Thymus (tissue), 11 donors: Measurements from ENCODE around the gene FREM2. TPM values are rescaled to one million over a fixed set of nuclear protein-coding genes. Genes with fewer than 3 reads are reported as not detected.

Source experiments
- DNase-seq, 9 donors: peaks; one replicate each; pipeline ENCODE4 v3.0.0-alpha.2; 2013; ENCODE audit warnings: low spot score in 9 of 9, low read depth in 6 of 9, missing footprints in 1 of 9
- H3K27ac ChIP-seq, 2 donors: one replicate each; pipeline ENCODE4 v1.5.1; 2013; ENCODE audit warnings: control low read depth in 1 of 2, low read depth in 1 of 2, low read length in 1 of 2, mild to moderate bottlenecking in 1 of 2, moderate library complexity in 1 of 2
- H3K27me3 ChIP-seq, 2 donors: one replicate each; pipeline ENCODE4 v1.5.1; 2013; ENCODE audit warnings: low read length in 1 of 2; ENCODE audit not compliant: control insufficient read depth in 2 of 2, insufficient read depth in 1 of 2
- H3K36me3 ChIP-seq, 2 donors: one replicate each; pipeline ENCODE4 v1.5.1; 2013; ENCODE audit warnings: low read length in 1 of 2, mild to moderate bottlenecking in 1 of 2, moderate library complexity in 1 of 2; ENCODE audit not compliant: control insufficient read depth in 2 of 2, insufficient read depth in 2 of 2
- H3K4me1 ChIP-seq, 2 donors: one replicate each; pipeline ENCODE4 v1.5.1; 2013; ENCODE audit warnings: low read length in 2 of 2; ENCODE audit not compliant: control insufficient read depth in 2 of 2, insufficient read depth in 2 of 2
- H3K4me3 ChIP-seq, 2 donors: one replicate each; pipeline ENCODE4 v1.5.1; 2013; ENCODE audit warnings: low read length in 2 of 2, control low read depth in 1 of 2, mild to moderate bottlenecking in 1 of 2
- H3K9me3 ChIP-seq, 2 donors: one replicate each; pipeline ENCODE4 v1.5.1; 2013; ENCODE audit warnings: low read length in 1 of 2, mild to moderate bottlenecking in 1 of 2; ENCODE audit not compliant: control insufficient read depth in 2 of 2, insufficient read depth in 1 of 2
- WGBS: extraction: QIAGEN DNeasy Blood & Tissue Kit; methylation state at CpG from one replicate; pipeline ENCODE4 v1.1.7; 2013; 5-methylcytosine and 5-hydroxymethylcytosine counted together
- polyA plus RNA-seq: library from polyadenylated mRNA; stranded (reverse); fragments of 200-250 nt; gene quantifications from one replicate; pipeline ENCODE4 v1.2.3, GENCODE V29; 2013
- total RNA-seq: library from RNA; stranded (reverse); fragments of 120-200 nt; gene quantifications from one replicate; pipeline ENCODE4 v1.2.4, GENCODE V29; 2013
- donor health status: healthy.

The FREM2 gene
- total and polyA plus RNA-seq, 2 donors: 0.16 to 1.9 TPM

DNA sequence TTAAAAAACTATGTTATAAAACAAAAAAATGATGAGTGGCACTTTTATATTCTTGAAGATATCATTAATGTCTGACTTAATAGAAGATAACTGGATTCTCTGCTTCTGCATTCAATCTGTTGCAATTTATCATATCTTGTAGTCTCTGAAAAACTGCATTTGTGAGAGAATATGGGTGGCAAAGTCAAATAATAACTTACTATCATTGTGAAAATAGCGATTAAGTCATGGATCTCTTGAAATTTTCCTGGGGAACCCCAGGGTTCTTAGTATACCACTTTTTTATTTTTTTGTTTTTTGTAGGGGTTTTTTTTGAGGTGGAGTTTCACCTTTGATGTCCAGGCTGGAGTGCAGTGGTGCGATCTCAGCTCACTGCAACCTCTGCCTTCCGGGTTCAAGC is 176.7 kb downstream of the FREM2 start:
- no peak overlapping the region for H3K27ac ChIP-seq
- WGBS: 98% methylated on average over 3 of the region's 3 CpGs
- no peaks in the 10 kb centered on the region for H3K27me3 ChIP-seq
- no peaks in the 10 kb centered on the region for H3K36me3 ChIP-seq
- DNase-seq: no peak
- no peaks in the 10 kb centered on the region for H3K9me3 ChIP-seq
- no peak overlapping the region for H3K4me3 ChIP-seq
- no peaks in the 10 kb centered on the region for H3K4me1 ChIP-seq

DNA sequence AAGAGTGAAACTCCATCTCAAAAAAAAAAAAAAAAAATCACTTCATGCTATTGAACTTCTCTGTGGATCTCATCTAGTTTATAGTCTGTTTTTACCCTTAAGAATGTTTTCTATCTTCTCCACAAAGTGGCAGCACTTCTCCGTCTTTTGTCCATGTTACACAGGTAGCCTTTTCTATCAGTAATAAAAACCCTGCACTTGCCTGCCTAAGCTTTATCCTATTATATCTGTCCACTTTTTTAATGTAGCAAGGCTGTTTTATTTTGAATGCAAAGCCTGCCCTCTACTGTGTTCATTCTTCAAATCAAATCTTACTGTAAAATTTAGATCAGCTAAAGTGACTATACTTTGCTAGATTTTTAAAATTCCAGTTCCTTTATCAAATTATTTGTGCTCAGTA is 179.8 kb downstream of the FREM2 start:
- H3K4me1 ChIP-seq: no peaks in the 10 kb centered on the region
- 91% methylated on average over 1 of the region's 1 CpG for WGBS
- no peak overlapping the region for H3K4me3 ChIP-seq
- no peaks in the 10 kb centered on the region for H3K27me3 ChIP-seq
- H3K9me3 ChIP-seq: no peaks in the 10 kb centered on the region
- no peak for DNase-seq
- H3K27ac ChIP-seq: no peak overlapping the region
- no peaks in the 10 kb centered on the region for H3K36me3 ChIP-seq

DNA sequence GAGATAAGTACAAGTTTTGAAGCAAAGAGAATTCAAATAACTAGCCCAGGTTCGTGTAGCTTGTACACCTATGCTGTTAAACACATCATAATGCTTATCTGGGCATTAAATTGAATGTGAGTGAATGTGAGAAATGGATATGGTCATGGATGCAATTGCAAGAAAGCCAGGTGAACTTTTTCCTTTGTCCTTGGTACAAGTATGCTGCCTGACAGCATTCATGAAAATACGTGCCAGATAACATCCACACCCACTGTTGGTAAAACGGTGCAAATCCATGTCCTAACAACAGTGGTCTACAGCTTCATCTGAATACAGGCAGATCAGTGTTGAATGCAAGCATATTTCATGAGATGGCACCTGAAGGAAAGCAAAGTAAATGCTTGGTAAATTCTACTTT is 181.5 kb downstream of the FREM2 start:
- DNase-seq: no peak
- Histone ChIP-seq H3K27me3 (no peaks in the 10 kb centered on the region), H3K36me3 (no peaks in the 10 kb centered on the region), H3K27ac (no peak overlapping the region), H3K4me1 (no peaks in the 10 kb centered on the region), H3K4me3 (no peak overlapping the region), H3K9me3 (no peaks in the 10 kb centered on the region)
- WGBS: 85% methylated on average over 3 of the region's 3 CpGs

DNA sequence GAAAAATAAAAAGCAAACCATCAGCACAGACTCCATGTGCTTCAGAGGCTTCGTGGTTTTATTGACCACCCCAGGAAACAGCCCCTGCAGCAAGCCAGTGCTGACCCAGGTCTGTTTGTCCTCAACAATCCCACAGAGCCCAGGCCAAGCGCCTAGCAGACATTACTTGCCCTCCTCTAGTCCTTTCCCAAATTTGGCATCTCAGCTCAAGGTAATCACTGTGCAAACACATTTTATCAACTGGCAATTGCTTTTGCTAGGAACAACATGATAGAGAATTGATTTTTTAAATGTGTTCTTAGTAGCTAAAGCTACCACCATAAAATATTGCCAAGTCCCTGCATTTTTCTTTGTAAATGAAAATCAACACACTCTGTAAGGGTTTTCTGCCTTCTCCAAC is 182.0 kb downstream of the FREM2 start:
- DNase-seq: no peak
- Histone ChIP-seq H3K36me3 (no peaks in the 10 kb centered on the region), H3K9me3 (no peaks in the 10 kb centered on the region), H3K4me1 (no peaks in the 10 kb centered on the region), H3K27ac (no peak overlapping the region), H3K27me3 (no peaks in the 10 kb centered on the region), H3K4me3 (no peak overlapping the region)
- WGBS: 75% methylated on average over 2 of the region's 2 CpGs

DNA sequence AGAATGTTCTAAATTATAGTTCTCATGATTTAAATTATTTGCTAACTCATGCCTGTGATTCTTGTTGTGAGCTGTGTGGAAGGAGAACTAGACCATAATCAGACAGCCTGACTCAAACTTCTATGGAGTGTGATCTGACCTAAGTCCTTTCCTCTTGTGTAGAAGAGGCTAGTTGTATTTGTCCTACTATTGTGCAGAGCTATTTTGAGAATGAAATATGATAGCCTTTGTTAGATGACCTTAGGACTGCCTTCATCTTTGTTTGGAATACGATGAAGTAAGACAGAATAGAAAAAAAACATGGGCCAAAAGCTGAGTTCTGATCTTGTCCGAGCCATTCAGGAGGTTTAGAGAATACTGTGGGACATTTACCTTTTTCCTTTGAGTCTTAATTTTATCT is 184.4 kb downstream of the FREM2 start:
- Histone ChIP-seq H3K27me3 (no peaks in the 10 kb centered on the region), H3K36me3 (no peaks in the 10 kb centered on the region), H3K4me1 (no peaks in the 10 kb centered on the region), H3K27ac (no peak overlapping the region), H3K4me3 (no peak overlapping the region), H3K9me3 (no peaks in the 10 kb centered on the region)
- no peak for DNase-seq
- 93% methylated on average over 2 of the region's 2 CpGs for WGBS

DNA sequence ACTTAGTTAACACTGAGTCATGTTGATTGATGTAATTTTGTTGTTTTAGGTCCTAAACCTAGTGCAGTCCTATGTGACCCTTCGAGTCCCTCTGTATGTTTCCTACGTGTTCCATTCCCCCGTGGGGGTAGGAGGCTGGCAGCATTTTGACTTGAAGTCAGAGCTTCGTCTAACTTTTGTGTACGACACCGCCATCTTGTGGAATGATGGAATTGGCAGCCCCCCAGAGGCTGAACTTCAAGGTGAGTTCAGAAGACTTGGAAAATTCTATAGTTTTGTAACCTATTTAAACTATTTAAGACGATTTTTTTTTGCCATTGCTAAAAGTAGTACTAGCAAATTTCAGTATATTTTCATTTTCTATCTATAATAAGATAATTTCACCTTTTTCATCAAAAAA is 185.8 kb downstream of the FREM2 start:
- no peak overlapping the region for H3K27ac ChIP-seq
- peak in 5 of 9 donors; percentile 1 to 31 (median 2) for DNase-seq
- no peak overlapping the region for H3K4me3 ChIP-seq
- H3K4me1 ChIP-seq: no peaks in the 10 kb centered on the region
- H3K27me3 ChIP-seq: no peaks in the 10 kb centered on the region
- WGBS: 14% methylated on average over 7 of the region's 7 CpGs
- H3K9me3 ChIP-seq: no peaks in the 10 kb centered on the region
- no peaks in the 10 kb centered on the region for H3K36me3 ChIP-seq

DNA sequence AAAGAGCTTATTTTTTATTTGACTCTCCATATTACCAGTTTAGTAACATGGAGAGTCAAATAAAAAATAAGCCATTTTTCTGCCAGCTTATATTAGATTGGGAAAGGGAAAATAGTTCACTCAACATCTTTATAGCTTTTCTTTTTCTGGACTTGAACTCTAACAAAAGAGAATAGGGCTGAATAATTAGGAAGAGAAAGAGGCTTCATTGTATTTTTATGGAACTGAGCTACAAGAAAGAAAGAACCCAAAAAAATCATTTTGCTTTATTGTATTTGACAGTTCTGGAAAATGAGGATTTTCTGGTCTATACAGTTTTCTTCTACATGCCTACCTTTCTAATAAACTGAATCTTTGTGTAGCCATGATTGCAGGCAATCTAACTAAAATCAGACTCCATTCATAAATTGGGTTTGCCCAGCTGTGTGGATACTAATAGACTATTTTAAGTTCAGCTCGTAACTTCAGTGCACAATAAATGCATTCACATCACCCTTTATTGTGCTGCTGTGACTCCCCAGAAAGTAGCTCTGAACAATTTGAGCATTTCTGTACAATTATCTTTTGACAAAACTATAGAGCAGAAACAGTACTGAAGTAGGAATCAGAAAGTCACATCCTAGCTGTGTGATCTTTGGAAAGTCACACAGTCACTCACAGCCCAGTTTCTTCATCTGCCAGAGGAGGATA is 188.5 kb downstream of the FREM2 start:
- no peak overlapping the region for H3K4me3 ChIP-seq
- H3K27ac ChIP-seq: no peak overlapping the region
- H3K27me3 ChIP-seq: no peaks in the 10 kb centered on the region
- H3K36me3 ChIP-seq: no peaks in the 10 kb centered on the region
- no peaks in the 10 kb centered on the region for H3K4me1 ChIP-seq
- 90% methylated on average over 1 of the region's 1 CpG for WGBS
- H3K9me3 ChIP-seq: no peaks in the 10 kb centered on the region
- no peak for DNase-seq

DNA sequence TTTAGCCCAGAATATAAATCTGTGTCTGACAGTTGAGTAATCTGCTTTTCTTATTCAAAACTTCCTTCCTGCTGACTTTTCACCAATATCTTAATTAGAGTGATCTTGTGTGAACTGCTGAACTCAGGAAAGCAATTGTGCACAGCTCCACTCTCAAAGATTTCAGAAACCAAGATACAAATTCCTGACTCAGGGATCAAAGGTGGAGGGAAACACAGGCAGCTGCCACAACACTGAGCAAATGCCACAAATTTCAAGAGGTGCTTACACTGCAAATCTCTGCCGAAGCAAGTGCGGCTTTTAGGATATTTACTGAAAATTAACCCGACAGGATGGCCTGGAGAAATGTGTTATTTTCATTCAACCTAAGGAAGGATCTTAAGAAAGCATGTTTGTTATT is 192.4 kb downstream of the FREM2 start:
- Histone ChIP-seq H3K4me1 (no peaks in the 10 kb centered on the region), H3K27me3 (no peaks in the 10 kb centered on the region), H3K4me3 (no peak overlapping the region), H3K9me3 (no peaks in the 10 kb centered on the region), H3K27ac (no peak overlapping the region), H3K36me3 (no peaks in the 10 kb centered on the region)
- WGBS: 94% methylated on average over 3 of the region's 3 CpGs
- no peak for DNase-seq

DNA sequence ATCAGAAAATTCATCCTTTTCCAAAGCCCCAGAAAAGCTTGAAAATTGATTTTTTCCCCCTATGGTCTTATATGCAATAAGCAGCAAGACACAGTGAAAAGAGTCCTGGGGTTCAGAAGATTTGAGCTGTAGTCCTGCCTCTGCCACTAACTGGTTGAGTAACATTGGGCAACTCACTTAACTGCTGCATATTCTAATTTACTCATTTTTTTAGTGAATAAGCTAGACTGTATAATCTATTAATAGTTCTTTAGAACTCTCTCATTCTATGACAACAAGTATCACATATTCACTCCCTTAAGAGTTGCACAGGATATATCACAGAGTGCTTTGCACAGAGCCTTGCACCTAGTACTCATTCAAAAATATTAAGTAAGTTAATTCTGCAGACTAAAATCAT is 192.9 kb downstream of the FREM2 start:
- Histone ChIP-seq H3K4me1 (no peaks in the 10 kb centered on the region), H3K4me3 (no peak overlapping the region), H3K9me3 (no peaks in the 10 kb centered on the region), H3K27me3 (no peaks in the 10 kb centered on the region), H3K36me3 (no peaks in the 10 kb centered on the region), H3K27ac (no peak overlapping the region)
- no peak for DNase-seq

DNA sequence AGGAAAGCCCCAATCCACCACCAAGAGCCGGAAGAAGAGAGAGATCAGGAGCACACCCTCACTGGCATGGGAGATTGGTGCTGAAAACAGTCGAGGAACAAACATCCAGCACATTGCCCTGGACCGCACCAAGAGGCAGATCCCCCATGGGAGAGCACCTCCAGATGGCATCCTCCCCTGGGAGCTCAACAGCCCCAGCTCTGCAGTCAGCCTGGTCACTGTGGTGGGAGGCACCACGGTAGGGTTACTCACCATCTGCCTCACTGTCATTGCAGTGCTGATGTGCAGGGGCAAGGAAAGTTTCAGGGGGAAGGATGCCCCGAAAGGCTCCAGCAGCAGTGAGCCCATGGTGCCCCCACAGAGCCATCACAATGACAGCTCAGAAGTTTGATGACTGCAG is 193.5 kb downstream of the FREM2 start:
- H3K27me3 ChIP-seq: no peaks in the 10 kb centered on the region
- no peak overlapping the region for H3K4me3 ChIP-seq
- 85% methylated on average over 5 of the region's 5 CpGs for WGBS
- no peak for DNase-seq
- H3K4me1 ChIP-seq: no peaks in the 10 kb centered on the region
- no peak overlapping the region for H3K27ac ChIP-seq
- H3K36me3 ChIP-seq: no peaks in the 10 kb centered on the region
- no peaks in the 10 kb centered on the region for H3K9me3 ChIP-seq
